KMS-11 (cell line): ENCODE results near the gene NPAP1.

Experiments used
- H2AFZ ChIP-seq: fragments of 200-600 bp; sonication (generic); 2 replicates; pipeline ENCODE4 v1.6.1; 2016; ENCODE audit warnings: antibody characterized with exemption, mixed run types, low read depth
- H3K27ac ChIP-seq: fragments of 200-600 bp; sonication (generic); 2 replicates; pipeline ENCODE4 v1.6.1; 2016; ENCODE audit warnings: mild to moderate bottlenecking, mixed run types
- H3K27me3 ChIP-seq: fragments of 200-600 bp; sonication (generic); 2 replicates; pipeline ENCODE4 v1.6.1; 2017; ENCODE audit warnings: mild to moderate bottlenecking, low read depth, mixed run types, moderate library complexity; ENCODE audit not compliant: insufficient read depth
- H3K36me3 ChIP-seq: fragments of 200-600 bp; sonication (generic); 2 replicates; pipeline ENCODE4 v1.6.1; 2017; ENCODE audit warnings: mild to moderate bottlenecking, mixed run types; ENCODE audit not compliant: insufficient read depth
- H3K4me1 ChIP-seq: fragments of 200-600 bp; sonication (generic); 2 replicates; pipeline ENCODE4 v1.6.1; 2016; ENCODE audit warnings: mild to moderate bottlenecking, low read depth, mixed run types; ENCODE audit not compliant: poor library complexity, severe bottlenecking
- H3K4me2 ChIP-seq: fragments of 200-600 bp; sonication (generic); 2 replicates; pipeline ENCODE4 v1.7.0; 2016; ENCODE audit warnings: mild to moderate bottlenecking, mixed run types
- H3K4me3 ChIP-seq: fragments of 200-600 bp; sonication (generic); IDR thresholded peaks from 2 replicates; pipeline ENCODE4 v1.6.1; 2017; ENCODE audit warnings: low read depth, low read length, mixed read lengths; ENCODE audit not compliant: insufficient read depth
- H3K79me2 ChIP-seq: fragments of 200-600 bp; sonication (generic); 2 replicates; pipeline ENCODE4 v1.6.1; 2016; ENCODE audit warnings: low read depth, mixed run types; ENCODE audit not compliant: insufficient read depth
- H3K9ac ChIP-seq: fragments of 200-600 bp; sonication (generic); 2 replicates; pipeline ENCODE4 v1.6.1; 2016; ENCODE audit warnings: mild to moderate bottlenecking, mixed run types
- H4K20me1 ChIP-seq: fragments of 200-600 bp; sonication (generic); 2 replicates; pipeline ENCODE4 v1.6.1; 2016; ENCODE audit warnings: mild to moderate bottlenecking, mixed run types; ENCODE audit not compliant: insufficient read depth
- TF ChIP-seq, protein P1 (sequence below): fragments of 200-600 bp; sonication (generic); conservative IDR thresholded peaks from 2 replicates; pipeline ENCODE4 v1.6.1; 2017; ENCODE audit warnings: low read depth, mild to moderate bottlenecking, antibody characterized with exemption, low read length, moderate library complexity, mixed read lengths

The NPAP1 gene

DNA sequence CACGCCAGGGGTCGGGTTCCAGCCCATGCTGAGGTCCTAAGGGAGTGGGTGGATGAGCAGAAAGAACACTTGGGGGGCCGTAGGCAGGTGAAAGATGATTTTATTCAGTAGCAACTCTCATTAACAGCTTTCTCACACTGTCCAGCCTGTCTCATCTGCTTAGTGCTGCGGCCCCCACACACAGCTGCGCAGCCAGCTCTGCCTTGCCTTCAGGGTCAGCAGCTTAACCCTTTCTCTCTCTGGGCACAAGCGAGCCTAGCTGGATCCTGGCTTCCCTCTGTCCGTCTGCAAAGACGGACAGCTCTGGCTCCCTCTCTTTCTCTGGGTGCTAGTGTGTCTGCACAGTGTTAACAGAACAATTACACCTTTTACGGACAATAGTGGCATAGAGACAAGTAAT, 21.3 kb downstream of the NPAP1 start:
- H3K79me2 ChIP-seq = no peaks in the 10 kb centered on the region
- H4K20me1 ChIP-seq = no peaks in the 10 kb centered on the region
- TF ChIP-seq, protein P1, sequence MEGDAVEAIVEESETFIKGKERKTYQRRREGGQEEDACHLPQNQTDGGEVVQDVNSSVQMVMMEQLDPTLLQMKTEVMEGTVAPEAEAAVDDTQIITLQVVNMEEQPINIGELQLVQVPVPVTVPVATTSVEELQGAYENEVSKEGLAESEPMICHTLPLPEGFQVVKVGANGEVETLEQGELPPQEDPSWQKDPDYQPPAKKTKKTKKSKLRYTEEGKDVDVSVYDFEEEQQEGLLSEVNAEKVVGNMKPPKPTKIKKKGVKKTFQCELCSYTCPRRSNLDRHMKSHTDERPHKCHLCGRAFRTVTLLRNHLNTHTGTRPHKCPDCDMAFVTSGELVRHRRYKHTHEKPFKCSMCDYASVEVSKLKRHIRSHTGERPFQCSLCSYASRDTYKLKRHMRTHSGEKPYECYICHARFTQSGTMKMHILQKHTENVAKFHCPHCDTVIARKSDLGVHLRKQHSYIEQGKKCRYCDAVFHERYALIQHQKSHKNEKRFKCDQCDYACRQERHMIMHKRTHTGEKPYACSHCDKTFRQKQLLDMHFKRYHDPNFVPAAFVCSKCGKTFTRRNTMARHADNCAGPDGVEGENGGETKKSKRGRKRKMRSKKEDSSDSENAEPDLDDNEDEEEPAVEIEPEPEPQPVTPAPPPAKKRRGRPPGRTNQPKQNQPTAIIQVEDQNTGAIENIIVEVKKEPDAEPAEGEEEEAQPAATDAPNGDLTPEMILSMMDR = no peak
- no peak overlapping the region for H3K4me2 ChIP-seq
- H3K27ac ChIP-seq = no peak overlapping the region
- no peaks in the 10 kb centered on the region for H3K36me3 ChIP-seq
- H3K4me3 ChIP-seq = no peak overlapping the region
- H3K27me3 ChIP-seq = no peaks in the 10 kb centered on the region
- no peaks in the 10 kb centered on the region for H3K4me1 ChIP-seq
- H3K9ac ChIP-seq = no peak overlapping the region
- H2AFZ ChIP-seq = no peak overlapping the region

DNA sequence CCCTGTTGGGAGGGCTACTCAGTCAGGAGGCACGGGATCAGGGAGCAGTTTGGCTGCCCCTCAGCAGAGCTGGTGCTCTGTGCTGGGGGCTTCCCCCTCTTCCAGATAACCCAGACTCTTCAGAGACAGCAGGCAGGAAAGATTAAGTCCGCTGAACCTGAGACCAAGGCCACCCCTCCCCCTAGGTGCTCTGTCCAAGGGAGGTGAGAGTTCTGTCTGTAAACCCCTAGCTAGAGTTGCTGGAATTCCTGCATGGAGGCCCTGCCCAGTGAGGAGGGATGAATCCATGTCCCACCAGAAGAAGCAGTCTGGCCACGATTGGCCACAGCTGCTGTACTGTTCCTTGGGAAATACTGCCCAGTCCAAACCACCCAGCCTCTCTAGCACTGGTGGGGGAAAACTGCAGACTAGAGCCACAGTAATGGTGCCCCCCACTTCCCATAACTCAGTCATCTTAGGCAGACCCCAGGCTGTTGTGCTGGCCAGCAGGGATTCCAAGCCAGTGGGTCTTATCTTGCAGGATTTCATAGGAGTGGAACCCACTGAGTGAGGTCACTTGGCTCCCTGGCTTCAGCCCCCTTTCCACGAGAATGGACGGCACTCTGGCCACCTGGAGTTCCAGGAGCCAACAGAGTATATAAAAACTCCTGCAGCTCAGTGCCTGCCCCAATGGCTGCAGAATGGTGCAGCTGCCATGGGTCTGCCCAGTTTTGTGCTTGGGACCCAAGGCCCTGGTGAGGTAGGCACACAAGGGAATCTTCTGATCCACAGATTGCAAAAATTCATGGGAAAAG, 42.9 kb downstream of the NPAP1 start:
- Histone ChIP-seq H3K4me2 (no peak overlapping the region), H3K27me3 (no peaks in the 10 kb centered on the region)

DNA sequence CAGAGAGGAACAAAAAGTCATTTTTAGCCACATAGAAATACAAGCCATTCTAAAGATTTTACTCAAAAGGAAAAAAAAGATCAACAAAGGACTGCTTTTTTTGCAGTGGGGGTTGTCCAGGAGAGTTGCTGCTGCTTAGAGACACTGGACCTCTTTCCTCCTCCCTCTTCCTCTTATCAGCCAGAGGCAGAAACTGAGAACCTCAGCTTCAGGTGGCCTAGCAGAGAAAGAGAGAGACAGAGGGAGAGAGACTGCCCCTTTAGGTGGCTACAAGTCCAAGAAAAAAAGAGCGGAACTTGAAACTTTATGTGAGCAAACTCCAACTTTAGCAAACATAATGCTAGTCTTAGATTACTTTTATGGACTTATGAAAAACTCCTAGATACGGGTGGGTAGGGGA, 54.2 kb downstream of the NPAP1 start:
- Histone ChIP-seq H3K4me2 (no peak overlapping the region), H3K9ac (no peak overlapping the region), H3K4me3 (no peak overlapping the region), H4K20me1 (no peaks in the 10 kb centered on the region), H2AFZ (no peak overlapping the region), H3K27ac (no peak overlapping the region), H3K4me1 (no peaks in the 10 kb centered on the region), H3K36me3 (no peaks in the 10 kb centered on the region), H3K27me3 (no peaks in the 10 kb centered on the region), H3K79me2 (no peaks in the 10 kb centered on the region)
- TF ChIP-seq, protein P1 = no peak

More for the DNA sequence above, 42.9 kb downstream of the NPAP1 start:
- Histone ChIP-seq H3K36me3 (no peaks in the 10 kb centered on the region), H3K4me1 (no peaks in the 10 kb centered on the region), H3K4me3 (no peak overlapping the region), H3K79me2 (no peaks in the 10 kb centered on the region), H3K9ac (no peak overlapping the region), H2AFZ (no peak overlapping the region), H4K20me1 (no peaks in the 10 kb centered on the region), H3K27ac (no peak overlapping the region)
- TF ChIP-seq, protein P1 = no peak
